H1 (cell line): Measurements from ENCODE around the gene METTL5. TPM values are rescaled to one million over a fixed set of nuclear protein-coding genes. Genes with fewer than 3 reads are reported as not detected.
"Not testable (repeated sequence)": the region's sequence is repeated elsewhere in the genome, so short reads cannot be mapped to it uniquely, and the experiment has no call there.

Experiments used
- CTCF ChIA-PET: fragments of 300-600 bp; sonication (Branson Sonifier 250); formaldehyde crosslinking; loops from one replicate; lab custom pipeline; 2021; ENCODE audit not compliant: partially characterized antibody; lab: Charles Lee
- POLR2A ChIA-PET: fragments of 300-600 bp; sonication (Branson Sonifier 250); formaldehyde crosslinking; loops from one replicate; lab custom pipeline; 2021; ENCODE audit warnings: inconsistent platforms; ENCODE audit not compliant: partially characterized antibody; lab: Charles Lee
- DNase-seq, 2 experiments: peaks; one replicate each; pipeline versions ENCODE4 v3.0.0 to v3.0.0-alpha.2; 2010 to 2022; ENCODE audit warnings: low spot score in 2 of 2, low read depth in 1 of 2, mixed read lengths in 1 of 2
- FAIRE-seq: peaks from 2 replicates; lab custom pipeline; 2011; peaks lifted over from hg19 to GRCh38; lab: Jason Lieb, UNC
- H2AFZ ChIP-seq: 2 replicates; pipeline ENCODE4 v1.8.1; 2012; ENCODE audit warnings: low read length, inconsistent platforms
- H2AK5ac ChIP-seq: 2 replicates; pipeline ENCODE4 v1.6.1; 2013; ENCODE audit warnings: low read depth, low read length
- H2BK120ac ChIP-seq: replicated peaks from 2 replicates; pipeline ENCODE3; 2013; ENCODE audit warnings: low read depth, low read length, inconsistent platforms
- H2BK12ac ChIP-seq: 2 replicates; pipeline ENCODE4 v1.6.1; 2013; ENCODE audit warnings: low read depth, low read length
- H2BK15ac ChIP-seq: 2 replicates; pipeline ENCODE4 v1.6.1; 2013; ENCODE audit warnings: low read length
- H2BK20ac ChIP-seq: 2 replicates; pipeline ENCODE4 v1.6.1; 2013; ENCODE audit warnings: low read length
- H2BK5ac ChIP-seq: 2 replicates; pipeline ENCODE4 v1.6.1; 2013; ENCODE audit warnings: low read depth, low read length
- H3K14ac ChIP-seq: 2 replicates; pipeline ENCODE4 v1.6.1; 2013; ENCODE audit warnings: inconsistent platforms; ENCODE audit not compliant: insufficient read length
- H3K18ac ChIP-seq: 2 replicates; pipeline ENCODE4 v1.6.1; 2013; ENCODE audit warnings: low read length; ENCODE audit errors: extremely low read depth
- H3K23ac ChIP-seq: 2 replicates; pipeline ENCODE4 v1.6.1; 2013; ENCODE audit warnings: inconsistent platforms; ENCODE audit not compliant: insufficient read length
- H3K23me2 ChIP-seq: 2 replicates; pipeline ENCODE4 v1.6.1; 2013; ENCODE audit warnings: low read depth, low read length
- H3K27ac ChIP-seq: 2 replicates; pipeline ENCODE4 v1.6.1; 2011; ENCODE audit warnings: low read depth, low read length, inconsistent platforms
- H3K27me3 ChIP-seq, 4 experiments: replicated peaks in 1 of 4; 1 replicate in 1 of 4; 2 replicates in 3 of 4; pipeline versions ENCODE4 v1.6.1 to v1.8.1; 2011 to 2013; ENCODE audit warnings: low read length in 3 of 4, mild to moderate bottlenecking in 3 of 4, inconsistent platforms in 2 of 4, mixed read lengths in 2 of 4, moderate library complexity in 1 of 4; ENCODE audit not compliant: control insufficient read depth in 3 of 4, insufficient read depth in 3 of 4; ENCODE audit errors: extremely low read depth in 1 of 4
- H3K36me3 ChIP-seq, 4 experiments: 2 replicates each; pipeline versions ENCODE4 v1.6.1 to v1.8.1; 2011 to 2013; ENCODE audit warnings: mild to moderate bottlenecking in 4 of 4, low read length in 3 of 4, moderate library complexity in 2 of 4, control low read depth in 1 of 4, inconsistent platforms in 1 of 4; ENCODE audit not compliant: insufficient read depth in 4 of 4, control insufficient read depth in 2 of 4
- H3K4ac ChIP-seq: replicated peaks from 2 replicates; pipeline ENCODE3; 2013; ENCODE audit warnings: low read length, low read depth, mixed read lengths, inconsistent platforms; ENCODE audit not compliant: insufficient read length
- H3K4me1 ChIP-seq, 4 experiments: replicated peaks in 1 of 4; 1 replicate in 1 of 4; 2 replicates in 3 of 4; pipeline versions ENCODE4 v1.6.1 to v1.8.1; 2011 to 2013; ENCODE audit warnings: low read length in 3 of 4, inconsistent platforms in 2 of 4, mixed read lengths in 1 of 4; ENCODE audit not compliant: insufficient read depth in 4 of 4, control insufficient read depth in 3 of 4
- H3K4me2 ChIP-seq, 2 experiments: 2 replicates each; pipeline versions ENCODE4 v1.6.1 to v1.8.1; 2011 to 2013; ENCODE audit warnings: low read depth in 2 of 2, low read length in 2 of 2, control low read depth in 1 of 2, inconsistent platforms in 1 of 2, mild to moderate bottlenecking in 1 of 2; ENCODE audit not compliant: insufficient read depth in 1 of 2
- H3K4me3 ChIP-seq, 4 experiments: fragments of 200-600, 300-600 bp in 1 of 4; sonication (generic), shearing (Covaris generic), sonication (Bioruptor Twin) in 1 of 4; 2 replicates each; pipeline versions ENCODE4 v1.5.1 to v1.8.1; 2011 to 2016; ENCODE audit warnings: low read length in 4 of 4, low read depth in 3 of 4, control low read depth in 2 of 4, inconsistent platforms in 2 of 4, mild to moderate bottlenecking in 2 of 4, mixed read lengths in 1 of 4, moderate library complexity in 1 of 4; ENCODE audit not compliant: insufficient read depth in 2 of 4; ENCODE audit errors: extremely low read depth in 1 of 4
- H3K56ac ChIP-seq: replicated peaks from 2 replicates; pipeline ENCODE3; 2013; ENCODE audit warnings: low read depth, mild to moderate bottlenecking, mixed read lengths, low read length, inconsistent platforms; ENCODE audit not compliant: insufficient read length
- H3K79me1 ChIP-seq: 2 replicates; pipeline ENCODE4 v1.6.1; 2013; ENCODE audit warnings: low read depth, low read length, control low read depth
- H3K79me2 ChIP-seq, 2 experiments: 2 replicates each; pipeline versions ENCODE4 v1.6.1 to v1.8.1; 2012 to 2013; ENCODE audit warnings: low read length in 2 of 2, mild to moderate bottlenecking in 2 of 2, inconsistent platforms in 1 of 2; ENCODE audit not compliant: insufficient read depth in 2 of 2, control insufficient read depth in 1 of 2
- H3K9ac ChIP-seq, 4 experiments: replicated peaks in 1 of 4; 1 replicate in 1 of 4; 2 replicates in 3 of 4; pipeline versions ENCODE4 v1.6.1 to v1.8.1; 2011 to 2013; ENCODE audit warnings: low read depth in 3 of 4, low read length in 3 of 4, control low read depth in 2 of 4, mild to moderate bottlenecking in 2 of 4, moderate library complexity in 2 of 4, inconsistent platforms in 1 of 4; ENCODE audit errors: extremely low read depth in 1 of 4
- H3K9me3 ChIP-seq, 2 experiments: 2 replicates each; pipeline versions ENCODE4 v1.6.1 to v1.8.1; 2012 to 2013; ENCODE audit warnings: mild to moderate bottlenecking in 2 of 2, moderate library complexity in 2 of 2, control low read depth in 1 of 2, inconsistent platforms in 1 of 2, low read depth in 1 of 2, low read length in 1 of 2, mixed read lengths in 1 of 2; ENCODE audit not compliant: insufficient read depth in 2 of 2
- H4K20me1 ChIP-seq, 2 experiments: replicated peaks in 1 of 2; 2 replicates each; pipeline versions ENCODE3 to v1.8.1; 2011 to 2013; ENCODE audit warnings: inconsistent platforms in 2 of 2, low read length in 2 of 2, mild to moderate bottlenecking in 1 of 2; ENCODE audit not compliant: insufficient read depth in 2 of 2, control insufficient read depth in 1 of 2
- H4K5ac ChIP-seq: 2 replicates; pipeline ENCODE4 v1.6.1; 2013; ENCODE audit warnings: low read length, low read depth, mixed read lengths, inconsistent platforms; ENCODE audit not compliant: insufficient read length
- H4K8ac ChIP-seq: 2 replicates; pipeline ENCODE4 v1.8.0; 2013; ENCODE audit warnings: mild to moderate bottlenecking, moderate library complexity, low read length, inconsistent platforms; ENCODE audit not compliant: insufficient read depth; ENCODE audit errors: extremely low read depth
- H4K91ac ChIP-seq: replicated peaks from 2 replicates; pipeline ENCODE3; 2013; ENCODE audit warnings: low read length, mixed read lengths, inconsistent platforms; ENCODE audit not compliant: insufficient read length
- WGBS, 2 experiments: shearing (Covaris generic) in 1 of 2; methylation state at CpG; one replicate each; pipeline versions ENCODE4 v1.1.6 to v1.1.7; 2013 to 2015; ENCODE audit warnings: low lambda C conversion rate in 2 of 2, mixed read lengths in 2 of 2, inconsistent platforms in 1 of 2, low coverage in 1 of 2, missing lambda C conversion rate in 1 of 2; ENCODE audit not compliant: insufficient replicate concordance in 2 of 2, insufficient coverage in 1 of 2, insufficient read length in 1 of 2; ENCODE audit errors: extremely low coverage in 1 of 2, missing lambda C conversion rate in 1 of 2; 5-methylcytosine and 5-hydroxymethylcytosine counted together
- polyA plus RNA-seq, 7 experiments: library from polyadenylated mRNA; depleted of rRNA in 3 of 7; stranded (reverse) in 5 of 7; unstranded in 2 of 7; fragments of >200 nt in 5 of 7; fragments of 200-250 nt in 2 of 7; gene quantifications; 1 replicate in 5 of 7; 2 replicates in 1 of 7; 4 replicates in 1 of 7; pipeline versions ENCODE4 v1.2.1 to v1.2.3, GENCODE V29; 2011 to 2013; ENCODE audit warnings: missing spikeins in 2 of 7, mixed read lengths in 2 of 7
- total RNA-seq: library from RNA; stranded (reverse); fragmentation: NEBNext Ultra II Directional; extraction: Animal tissue kit (Norgen Biotek cat#: 25700); gene quantifications from 2 replicates; pipeline ENCODE4 v1.2.1, GENCODE V29; 2021

The METTL5 gene
- total and polyA plus RNA-seq, 2 of the 8 experiments (the other 6 are each of a cell fraction or from before 2014, with no cell fraction given): 34.5 to 74.1 TPM

- H3K4ac ChIP-seq, H3K9me3 ChIP-seq, H2BK20ac ChIP-seq, H4K5ac ChIP-seq, FAIRE-seq, H3K4me3 ChIP-seq, H3K9ac ChIP-seq, H4K20me1 ChIP-seq, H2AFZ ChIP-seq, H2AK5ac ChIP-seq, H3K4me2 ChIP-seq, H3K79me1 ChIP-seq, H4K91ac ChIP-seq, H3K23ac ChIP-seq, POLR2A ChIA-PET, DNase-seq, H3K36me3 ChIP-seq, H3K23me2 ChIP-seq, H2BK5ac ChIP-seq, H3K14ac ChIP-seq, H4K8ac ChIP-seq, H2BK15ac ChIP-seq, H3K18ac ChIP-seq, H2BK120ac ChIP-seq, H3K27me3 ChIP-seq, H3K27ac ChIP-seq, H2BK12ac ChIP-seq, H3K56ac ChIP-seq, H3K4me1 ChIP-seq: not testable (repeated sequence)
- peaks cover 0 to 24% of the 10 kb centered on the region in 2 experiments; a peak in 2 of 4 replicates for H3K79me2 ChIP-seq
- WGBS, 2 experiments: 94% methylated on average over 6 of the region's 6 CpGs; no CpG with 5 or more reads in 1 of the 2 experiments
- CTCF ChIA-PET: interaction anchor here (0.6 kb wide), 1 partner anchor 37 kb away, joined by 3 read pairs; no protein-coding TSS in a partner anchor
Measured at GRCh38 chr2:169866230-169866629, 41.5 kb upstream of the METTL5 start.
